ENCODE data around the gene GDF7. TPM values are rescaled to one million over a fixed set of nuclear protein-coding genes. Genes with fewer than 3 reads are reported as not detected.

Gene GDF7
- total RNA-seq, 4 donors from 2014 or later = under 0.01 to 0.42 (median 0.13) TPM

DNA sequence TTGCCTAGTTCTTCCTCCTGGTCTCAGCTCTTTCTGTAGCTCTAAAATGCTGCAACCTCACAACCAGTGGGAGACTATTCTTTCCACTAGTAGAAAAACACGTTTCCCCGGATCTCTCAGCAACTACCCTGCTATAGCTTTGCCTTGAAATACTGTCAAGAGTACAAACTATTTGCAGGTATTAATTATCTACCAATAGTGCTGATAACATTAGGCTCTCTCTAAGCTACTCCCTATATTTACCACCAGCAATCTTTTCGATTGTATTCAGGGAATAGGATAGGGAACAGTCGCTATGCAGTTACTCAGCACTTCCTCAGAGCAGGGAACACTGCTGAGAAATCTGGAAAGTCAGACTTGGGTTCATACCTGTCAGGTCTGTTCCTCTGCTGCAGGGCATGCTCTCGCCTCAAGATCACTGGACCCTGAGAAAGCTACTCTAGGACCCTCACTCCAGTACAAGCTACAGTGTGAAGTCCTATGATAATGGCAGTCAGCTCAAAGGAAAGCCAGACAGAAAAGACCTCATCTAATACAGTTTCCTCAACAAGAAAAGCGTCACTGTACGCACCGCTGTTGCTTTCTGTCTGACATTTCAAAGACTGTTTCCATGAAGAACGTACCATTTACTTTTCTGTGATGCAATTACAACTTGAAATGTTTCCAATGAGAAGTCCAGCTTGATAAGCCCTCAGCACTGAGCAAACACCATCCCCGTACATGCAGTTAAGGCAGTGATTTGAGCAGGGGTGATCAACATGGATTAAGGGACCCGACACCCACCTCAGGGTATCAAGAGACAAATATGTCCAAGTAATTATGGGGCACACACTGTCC lies 22.7 kb downstream of the GDF7 start:
- peaks cover 0 to 10% of the 10 kb centered on the region in 2 donors for H3K36me3 ChIP-seq
- intact Hi-C loops (cut with DNase I) = no loop called here
- DNase-seq = no peak

DNA sequence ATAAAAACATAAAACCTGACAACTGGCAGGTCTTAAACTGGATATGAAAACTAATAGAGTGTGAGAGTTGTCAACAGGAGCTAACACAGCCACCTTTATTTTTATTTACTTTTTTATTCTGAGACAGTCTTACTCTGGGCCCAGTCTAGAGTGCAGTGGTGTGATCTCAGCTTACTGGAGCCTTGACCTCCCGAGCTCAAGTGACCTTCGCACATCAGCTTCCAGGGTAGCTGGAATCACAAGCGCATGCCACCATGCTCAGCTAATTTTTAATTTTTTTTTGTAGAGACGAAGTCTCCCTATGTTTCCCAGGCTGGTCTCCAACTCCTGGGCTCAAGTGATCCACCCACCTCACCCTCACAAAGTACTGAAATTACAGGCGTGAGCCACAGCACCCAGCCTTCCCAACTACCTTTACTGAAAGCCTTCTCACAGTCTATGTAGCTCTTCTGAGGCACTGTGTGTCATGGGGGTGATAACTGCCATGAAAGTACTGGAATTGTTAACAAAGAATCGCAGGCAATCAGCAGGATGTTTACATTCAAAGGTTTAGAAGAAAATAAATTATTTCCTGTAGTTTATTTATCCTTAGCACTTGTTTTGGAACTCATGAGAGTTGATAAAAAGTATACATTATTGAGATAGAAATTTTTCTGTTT lies 24.3 kb downstream of the GDF7 start:
- H3K36me3 ChIP-seq = peaks cover 0 to 6% of the 10 kb centered on the region in 2 donors
- intact Hi-C loops (cut with DNase I) = no loop called here
- no peak overlapping the region for H3K4me3 ChIP-seq (replicated peaks in 1 of 3)
- no peaks in the 10 kb centered on the region for H3K4me1 ChIP-seq
- no peak for TF ChIP-seq POLR2A (IDR thresholded peaks at IDR 0.05)
- TF ChIP-seq, protein P1, sequence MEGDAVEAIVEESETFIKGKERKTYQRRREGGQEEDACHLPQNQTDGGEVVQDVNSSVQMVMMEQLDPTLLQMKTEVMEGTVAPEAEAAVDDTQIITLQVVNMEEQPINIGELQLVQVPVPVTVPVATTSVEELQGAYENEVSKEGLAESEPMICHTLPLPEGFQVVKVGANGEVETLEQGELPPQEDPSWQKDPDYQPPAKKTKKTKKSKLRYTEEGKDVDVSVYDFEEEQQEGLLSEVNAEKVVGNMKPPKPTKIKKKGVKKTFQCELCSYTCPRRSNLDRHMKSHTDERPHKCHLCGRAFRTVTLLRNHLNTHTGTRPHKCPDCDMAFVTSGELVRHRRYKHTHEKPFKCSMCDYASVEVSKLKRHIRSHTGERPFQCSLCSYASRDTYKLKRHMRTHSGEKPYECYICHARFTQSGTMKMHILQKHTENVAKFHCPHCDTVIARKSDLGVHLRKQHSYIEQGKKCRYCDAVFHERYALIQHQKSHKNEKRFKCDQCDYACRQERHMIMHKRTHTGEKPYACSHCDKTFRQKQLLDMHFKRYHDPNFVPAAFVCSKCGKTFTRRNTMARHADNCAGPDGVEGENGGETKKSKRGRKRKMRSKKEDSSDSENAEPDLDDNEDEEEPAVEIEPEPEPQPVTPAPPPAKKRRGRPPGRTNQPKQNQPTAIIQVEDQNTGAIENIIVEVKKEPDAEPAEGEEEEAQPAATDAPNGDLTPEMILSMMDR (IDR thresholded peaks at IDR 0.05) = no peak
- DNase-seq = no peak
- H3K9me3 ChIP-seq = no peaks in the 10 kb centered on the region
- WGBS, 2 donors = 90 to 91% methylated on average over 6 of the region's 6 CpGs
- no peaks in the 10 kb centered on the region for H3K27me3 ChIP-seq
- H3K27ac ChIP-seq = no peak overlapping the region

More for the DNA sequence above, 22.7 kb downstream of the GDF7 start:
- Histone ChIP-seq H3K4me1 (no peaks in the 10 kb centered on the region), H3K27ac (no peak overlapping the region), H3K9me3 (no peaks in the 10 kb centered on the region), H3K4me3 (replicated peaks in 1 of 3) (no peak overlapping the region), H3K27me3 (no peaks in the 10 kb centered on the region)
- no peak for TF ChIP-seq POLR2A (IDR thresholded peaks at IDR 0.05)
- TF ChIP-seq, protein P1 (IDR thresholded peaks at IDR 0.05) = no peak
- WGBS, 2 donors = 89 to 96% methylated on average over 11 of the region's 11 CpGs

DNA sequence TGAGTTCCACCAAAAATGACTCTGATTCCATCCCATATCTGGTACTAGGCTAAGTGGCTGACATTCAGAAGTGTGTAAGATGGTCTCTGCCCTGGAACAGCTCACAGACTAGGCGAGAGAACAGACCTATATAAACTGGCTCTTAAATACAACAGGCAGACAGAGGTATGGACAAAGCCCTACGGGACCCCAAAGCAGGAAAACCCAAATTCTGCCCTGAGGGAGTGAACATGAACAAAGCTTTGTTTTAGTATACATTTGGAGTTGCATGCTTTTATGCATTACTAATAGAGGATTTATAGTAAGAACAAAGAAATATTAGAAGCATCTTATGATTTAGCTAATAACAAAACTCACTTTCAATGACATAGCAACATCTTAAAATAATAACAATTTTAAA lies 25.1 kb downstream of the GDF7 start:
- intact Hi-C loops (cut with DNase I) = no loop called here
- no peak overlapping the region for H3K4me3 ChIP-seq (replicated peaks in 1 of 3)
- H3K27me3 ChIP-seq = no peaks in the 10 kb centered on the region
- H3K27ac ChIP-seq = no peak overlapping the region
- H3K36me3 ChIP-seq = no peaks in the 10 kb centered on the region
- DNase-seq = no peak
- TF ChIP-seq, protein P1 (IDR thresholded peaks at IDR 0.05) = no peak
- no peak for TF ChIP-seq POLR2A (IDR thresholded peaks at IDR 0.05)
- 88 to 95% methylated on average over 2 of the region's 2 CpGs for WGBS, 2 donors
- H3K4me1 ChIP-seq = no peaks in the 10 kb centered on the region
- H3K9me3 ChIP-seq = no peaks in the 10 kb centered on the region

DNA sequence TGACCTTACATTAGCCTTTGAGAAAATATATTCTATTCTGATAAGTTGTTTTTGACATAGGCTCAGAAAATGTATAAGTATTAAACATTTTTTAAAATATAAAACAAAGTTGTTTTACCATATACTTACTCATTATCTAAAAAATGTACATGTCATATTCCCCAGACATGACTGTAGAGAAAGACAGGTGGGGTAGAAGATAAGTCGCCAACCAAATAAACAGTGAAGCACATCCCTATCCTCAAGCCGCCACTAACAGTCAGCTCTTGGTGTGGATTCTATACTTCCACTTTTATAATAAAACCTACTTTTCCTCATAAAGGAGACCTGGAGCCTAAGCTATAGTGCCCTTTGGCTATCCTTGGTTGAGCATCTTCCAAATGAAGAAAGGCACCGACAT lies 26.4 kb downstream of the GDF7 start:
- no peaks in the 10 kb centered on the region for H3K36me3 ChIP-seq
- no peaks in the 10 kb centered on the region for H3K4me1 ChIP-seq
- no peak overlapping the region for H3K27ac ChIP-seq
- intact Hi-C loops (cut with DNase I) = no loop called here
- DNase-seq = no peak
- no peak for TF ChIP-seq POLR2A (IDR thresholded peaks at IDR 0.05)
- TF ChIP-seq, protein P1 (IDR thresholded peaks at IDR 0.05) = no peak
- no peaks in the 10 kb centered on the region for H3K9me3 ChIP-seq
- no peak overlapping the region for H3K4me3 ChIP-seq (replicated peaks in 1 of 3)
- H3K27me3 ChIP-seq = no peaks in the 10 kb centered on the region
- 89 to 98% methylated on average over 3 of the region's 3 CpGs for WGBS, 2 donors

DNA sequence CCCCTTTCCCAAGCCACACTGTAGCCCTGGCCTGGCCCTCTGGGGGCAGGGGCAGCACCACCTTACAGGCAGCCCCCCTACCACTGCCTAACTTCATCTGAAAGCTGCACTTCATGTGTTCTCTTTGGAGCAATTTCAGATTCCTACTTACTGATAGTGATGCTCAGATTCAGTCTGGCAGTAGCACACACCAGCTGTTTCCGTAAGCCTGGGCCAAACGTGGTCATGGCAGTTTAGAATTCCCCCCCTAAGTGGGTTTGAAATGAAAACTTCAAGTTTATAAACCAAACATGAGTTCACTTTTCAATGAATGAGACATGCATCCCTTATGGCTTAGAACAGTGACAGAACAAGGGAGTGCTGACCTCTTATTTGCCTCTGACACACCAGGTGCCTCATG lies 29.4 kb downstream of the GDF7 start:
- Histone ChIP-seq H3K36me3 (no peaks in the 10 kb centered on the region), H3K27me3 (no peaks in the 10 kb centered on the region), H3K4me1 (no peaks in the 10 kb centered on the region), H3K27ac (no peak overlapping the region), H3K4me3 (replicated peaks in 1 of 3) (no peak overlapping the region), H3K9me3 (no peaks in the 10 kb centered on the region)
- WGBS, 2 donors = 93 to 94% methylated on average over 2 of the region's 2 CpGs
- intact Hi-C loops (cut with DNase I) = no loop called here
- no peak for DNase-seq
- TF ChIP-seq, protein P1 (IDR thresholded peaks at IDR 0.05) = no peak
- no peak for TF ChIP-seq POLR2A (IDR thresholded peaks at IDR 0.05)

All from thyroid gland (tissue), 4 donors.